ENCODE measurements around the gene BCL2A1. TPM values are rescaled to one million over a fixed set of nuclear protein-coding genes. Genes with fewer than 3 reads are reported as not detected.

BCL2A1 gene
- total RNA-seq, 4 donors from 2014 or later = 0.97 to 12.6 (median 1.3) TPM; not detected in 1

DNA sequence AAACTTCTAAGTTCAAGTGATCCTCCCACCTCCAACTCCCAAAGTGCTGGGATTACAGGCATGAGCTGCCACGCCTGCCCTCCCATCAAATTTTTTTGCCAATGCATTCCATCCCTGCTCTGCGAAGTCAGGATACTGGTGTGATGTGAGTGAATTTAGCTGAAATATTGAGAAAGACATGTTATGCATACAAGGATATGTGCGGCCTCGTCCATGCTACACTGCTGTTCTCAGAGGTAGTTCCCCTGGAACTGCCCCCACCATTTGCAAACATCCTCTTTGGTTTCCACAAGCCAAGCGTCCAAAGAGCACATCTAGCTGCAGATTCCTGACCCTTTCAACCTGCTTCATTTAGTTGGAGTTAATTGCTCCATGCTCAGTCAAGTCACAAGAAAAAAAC lies 36.5 kb upstream of the BCL2A1 start:
- no peaks in the 10 kb centered on the region for H3K27me3 ChIP-seq
- H3K4me1 ChIP-seq = no peaks in the 10 kb centered on the region
- H3K9me3 ChIP-seq = no peaks in the 10 kb centered on the region
- DNase-seq = no peak
- intact Hi-C loops (cut with DNase I; ENCODE audit: low total_unique reads) = no loop called here
- H3K36me3 ChIP-seq = no peaks in the 10 kb centered on the region
- no peak overlapping the region for H3K27ac ChIP-seq
- H3K4me3 ChIP-seq = no peak overlapping the region
- no peak for TF ChIP-seq POLR2A (IDR thresholded peaks at IDR 0.05)
- TF ChIP-seq, protein P1, sequence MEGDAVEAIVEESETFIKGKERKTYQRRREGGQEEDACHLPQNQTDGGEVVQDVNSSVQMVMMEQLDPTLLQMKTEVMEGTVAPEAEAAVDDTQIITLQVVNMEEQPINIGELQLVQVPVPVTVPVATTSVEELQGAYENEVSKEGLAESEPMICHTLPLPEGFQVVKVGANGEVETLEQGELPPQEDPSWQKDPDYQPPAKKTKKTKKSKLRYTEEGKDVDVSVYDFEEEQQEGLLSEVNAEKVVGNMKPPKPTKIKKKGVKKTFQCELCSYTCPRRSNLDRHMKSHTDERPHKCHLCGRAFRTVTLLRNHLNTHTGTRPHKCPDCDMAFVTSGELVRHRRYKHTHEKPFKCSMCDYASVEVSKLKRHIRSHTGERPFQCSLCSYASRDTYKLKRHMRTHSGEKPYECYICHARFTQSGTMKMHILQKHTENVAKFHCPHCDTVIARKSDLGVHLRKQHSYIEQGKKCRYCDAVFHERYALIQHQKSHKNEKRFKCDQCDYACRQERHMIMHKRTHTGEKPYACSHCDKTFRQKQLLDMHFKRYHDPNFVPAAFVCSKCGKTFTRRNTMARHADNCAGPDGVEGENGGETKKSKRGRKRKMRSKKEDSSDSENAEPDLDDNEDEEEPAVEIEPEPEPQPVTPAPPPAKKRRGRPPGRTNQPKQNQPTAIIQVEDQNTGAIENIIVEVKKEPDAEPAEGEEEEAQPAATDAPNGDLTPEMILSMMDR (IDR thresholded peaks at IDR 0.05) = no peak

DNA sequence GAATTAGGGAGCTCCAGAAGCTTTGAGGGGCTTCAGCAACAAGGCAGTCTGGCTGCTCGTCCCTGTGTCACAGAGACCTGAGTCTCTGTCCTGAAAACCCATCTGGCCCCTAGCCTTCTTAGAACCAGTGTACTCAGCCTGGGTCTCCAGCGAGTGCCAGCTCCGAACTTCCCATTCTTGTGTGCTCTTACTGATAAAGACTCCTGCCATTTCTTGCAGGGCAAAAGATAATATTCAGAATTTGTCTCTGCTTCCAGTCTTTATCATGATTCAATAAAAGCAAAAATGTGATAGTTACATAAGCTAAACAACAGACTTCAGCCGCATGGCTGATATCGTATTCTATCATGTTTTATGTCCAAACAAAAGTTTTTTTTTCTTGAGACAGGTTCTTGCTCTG lies 36.0 kb upstream of the BCL2A1 start:
- no peaks in the 10 kb centered on the region for H3K27me3 ChIP-seq
- no peaks in the 10 kb centered on the region for H3K4me1 ChIP-seq
- no peak overlapping the region for H3K27ac ChIP-seq
- H3K36me3 ChIP-seq = no peaks in the 10 kb centered on the region
- intact Hi-C loops (cut with DNase I; ENCODE audit: low total_unique reads) = no loop called here
- DNase-seq = no peak
- no peak overlapping the region for H3K4me3 ChIP-seq
- H3K9me3 ChIP-seq = no peaks in the 10 kb centered on the region
- no peak for TF ChIP-seq POLR2A (IDR thresholded peaks at IDR 0.05)
- TF ChIP-seq, protein P1 (IDR thresholded peaks at IDR 0.05) = no peak

DNA sequence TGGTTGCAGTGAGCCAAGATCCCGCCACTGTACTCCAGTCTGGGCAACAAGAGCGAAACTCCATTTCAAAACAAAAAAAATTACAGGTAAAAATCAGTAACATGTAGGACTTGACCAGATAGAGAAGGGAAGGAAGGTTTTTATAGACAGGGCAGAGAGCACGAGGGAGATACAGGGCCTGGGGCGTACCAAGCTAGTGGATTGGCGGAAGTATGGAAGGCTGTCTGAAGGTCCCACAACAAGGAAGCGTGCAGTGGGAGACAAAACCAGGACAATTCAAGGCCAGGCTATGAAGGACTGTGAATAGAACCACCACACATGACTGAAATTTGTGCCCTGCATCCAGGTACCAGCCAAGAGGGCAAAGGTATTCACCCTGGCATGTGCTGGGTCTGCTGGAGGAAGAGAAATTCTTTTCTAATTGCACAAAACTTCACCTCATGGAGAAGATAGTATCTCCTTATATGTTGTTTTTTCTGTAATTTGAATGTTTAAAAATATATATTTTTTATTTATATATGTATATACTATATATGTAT lies 33.0 kb upstream of the BCL2A1 start:
- TF ChIP-seq POLR2A (IDR thresholded peaks at IDR 0.05) = no peak
- TF ChIP-seq, protein P1 (IDR thresholded peaks at IDR 0.05) = no peak
- no peaks in the 10 kb centered on the region for H3K4me1 ChIP-seq
- H3K9me3 ChIP-seq = no peaks in the 10 kb centered on the region
- intact Hi-C loops (cut with DNase I; ENCODE audit: low total_unique reads) = no loop called here
- no peak overlapping the region for H3K27ac ChIP-seq
- H3K36me3 ChIP-seq = no peaks in the 10 kb centered on the region
- H3K4me3 ChIP-seq = no peak overlapping the region
- no peak for DNase-seq
- H3K27me3 ChIP-seq = no peaks in the 10 kb centered on the region

DNA sequence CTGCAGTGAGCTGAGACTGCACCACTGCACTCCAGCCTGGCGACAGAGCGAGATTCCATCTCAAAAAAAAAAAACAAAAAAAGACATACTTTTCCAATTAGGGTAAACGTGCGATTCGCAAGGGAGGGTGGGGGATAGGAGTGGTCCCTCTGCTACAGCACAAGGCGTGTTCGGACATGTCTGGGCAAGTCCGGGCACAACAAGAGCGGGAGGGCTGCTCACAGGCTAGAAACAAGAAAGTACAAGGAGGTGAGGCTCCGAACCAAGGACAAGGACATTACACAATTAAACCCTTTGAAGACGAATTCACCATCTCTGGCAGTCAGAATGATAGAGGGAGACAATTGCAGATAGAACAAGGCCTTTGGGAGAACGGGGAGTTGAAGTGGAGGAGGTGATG lies 32.2 kb upstream of the BCL2A1 start:
- DNase-seq = no peak
- TF ChIP-seq, protein P1 (IDR thresholded peaks at IDR 0.05) = no peak
- no peak for TF ChIP-seq POLR2A (IDR thresholded peaks at IDR 0.05)
- no peak overlapping the region for H3K27ac ChIP-seq
- intact Hi-C loops (cut with DNase I; ENCODE audit: low total_unique reads) = no loop called here
- no peak overlapping the region for H3K4me3 ChIP-seq
- no peaks in the 10 kb centered on the region for H3K27me3 ChIP-seq
- no peaks in the 10 kb centered on the region for H3K9me3 ChIP-seq
- H3K4me1 ChIP-seq = no peaks in the 10 kb centered on the region
- no peaks in the 10 kb centered on the region for H3K36me3 ChIP-seq

DNA sequence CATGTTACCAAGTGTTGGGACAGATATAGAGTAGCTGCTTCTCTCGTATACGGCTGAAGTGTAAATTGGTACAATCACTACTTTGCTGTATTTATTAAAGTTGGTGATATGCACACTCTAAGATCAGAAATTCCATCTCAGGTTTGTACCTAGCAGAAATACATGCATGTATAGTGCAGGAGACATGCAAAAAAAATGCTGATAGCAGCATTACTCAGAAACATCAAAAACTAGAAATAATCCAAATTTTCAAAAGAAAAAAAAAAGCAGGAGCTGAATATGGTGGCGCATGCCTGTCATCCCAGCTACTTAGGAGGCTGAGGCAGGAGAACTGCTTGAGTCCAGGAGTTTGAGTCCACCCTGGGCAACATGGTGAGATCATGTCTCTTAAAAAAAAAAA lies 31.3 kb upstream of the BCL2A1 start:
- Histone ChIP-seq H3K27ac (no peak overlapping the region), H3K4me3 (no peak overlapping the region), H3K36me3 (no peaks in the 10 kb centered on the region), H3K9me3 (no peaks in the 10 kb centered on the region), H3K4me1 (no peaks in the 10 kb centered on the region), H3K27me3 (no peaks in the 10 kb centered on the region)
- intact Hi-C loops (cut with DNase I; ENCODE audit: low total_unique reads) = no loop called here
- TF ChIP-seq, protein P1 (IDR thresholded peaks at IDR 0.05) = no peak
- TF ChIP-seq POLR2A (IDR thresholded peaks at IDR 0.05) = no peak
- DNase-seq = no peak

Data from uterus (tissue), 4 donors.